ENCODE measurements around the gene MAP10.
A peak's percentile ranks its signal among the peaks of the same experiment; 100 is the strongest.

Gene MAP10, protein sequence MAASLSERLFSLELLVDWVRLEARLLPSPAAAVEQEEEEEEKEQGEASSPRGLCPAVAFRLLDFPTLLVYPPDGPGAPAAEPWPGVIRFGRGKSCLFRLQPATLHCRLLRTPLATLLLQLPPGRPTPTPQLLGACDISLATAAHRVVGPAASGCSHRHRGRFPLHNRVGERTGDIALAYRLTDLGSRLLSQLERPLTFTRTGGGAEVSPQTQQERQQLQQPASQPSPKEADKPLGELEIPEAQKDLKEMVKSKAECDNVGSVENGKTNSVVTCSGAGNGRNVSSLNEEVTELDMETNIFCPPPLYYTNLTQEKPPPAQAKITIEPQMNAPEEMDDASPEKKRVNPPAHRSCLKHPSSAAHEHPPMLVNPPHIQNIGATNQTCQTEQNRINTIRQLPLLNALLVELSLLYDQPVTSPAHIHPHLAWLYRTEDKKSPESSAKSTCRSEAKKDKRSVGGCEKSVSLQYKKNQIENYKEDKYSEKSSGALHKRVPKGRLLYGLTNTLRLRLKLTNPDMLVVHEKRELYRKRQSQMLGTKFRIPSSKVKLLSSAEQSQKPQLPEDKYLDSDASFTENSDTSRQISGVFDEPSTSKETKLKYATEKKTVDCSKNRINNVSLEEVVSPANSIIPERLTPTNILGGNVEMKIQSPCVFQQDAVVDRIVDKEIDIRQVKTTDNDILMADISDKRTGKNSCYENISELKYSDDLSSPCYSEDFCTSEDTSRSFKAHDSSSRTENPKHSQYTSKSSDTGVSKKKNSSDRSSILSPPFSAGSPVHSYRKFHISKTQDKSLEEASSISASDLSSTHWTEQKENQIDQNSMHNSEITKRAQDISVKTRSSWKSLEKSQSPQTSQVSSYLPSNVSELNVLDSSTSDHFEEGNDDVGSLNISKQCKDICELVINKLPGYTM

DNA sequence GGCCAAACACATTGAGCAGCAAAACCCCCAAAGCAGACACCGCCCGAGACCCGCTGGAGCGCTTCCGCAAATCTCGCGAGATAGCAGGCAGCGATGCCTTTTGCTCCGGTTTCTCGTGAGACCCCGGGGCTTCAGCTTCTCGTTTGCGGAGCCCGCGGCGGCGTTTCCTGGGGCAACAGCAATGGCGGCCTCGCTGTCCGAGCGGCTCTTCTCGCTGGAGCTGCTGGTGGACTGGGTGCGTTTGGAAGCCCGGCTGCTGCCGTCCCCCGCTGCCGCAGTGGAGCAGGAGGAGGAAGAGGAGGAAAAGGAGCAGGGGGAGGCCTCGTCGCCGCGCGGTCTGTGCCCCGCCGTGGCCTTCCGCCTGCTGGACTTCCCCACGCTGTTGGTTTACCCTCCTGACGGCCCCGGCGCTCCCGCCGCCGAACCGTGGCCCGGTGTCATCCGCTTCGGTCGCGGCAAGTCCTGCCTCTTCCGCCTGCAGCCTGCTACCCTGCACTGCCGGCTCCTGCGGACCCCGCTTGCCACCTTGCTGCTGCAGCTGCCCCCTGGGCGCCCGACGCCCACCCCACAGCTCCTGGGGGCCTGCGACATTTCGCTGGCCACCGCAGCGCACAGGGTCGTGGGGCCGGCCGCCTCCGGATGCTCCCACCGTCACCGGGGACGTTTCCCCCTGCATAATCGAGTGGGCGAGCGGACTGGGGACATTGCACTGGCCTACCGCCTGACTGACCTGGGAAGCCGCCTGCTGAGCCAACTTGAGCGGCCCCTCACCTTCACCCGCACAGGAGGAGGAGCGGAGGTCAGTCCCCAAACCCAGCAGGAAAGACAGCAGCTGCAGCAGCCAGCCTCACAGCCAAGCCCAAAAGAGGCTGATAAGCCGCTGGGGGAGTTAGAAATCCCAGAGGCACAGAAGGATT lies at the start of gene MAP10:
Gene MAP10, plus strand, starts transcription at position 148 of the 917 bp plus-strand sequence. Its CDS starts 34 bp downstream, at position 182.
- no peak within 1 kb of the TSS for H3K27ac ChIP-seq

DNA sequence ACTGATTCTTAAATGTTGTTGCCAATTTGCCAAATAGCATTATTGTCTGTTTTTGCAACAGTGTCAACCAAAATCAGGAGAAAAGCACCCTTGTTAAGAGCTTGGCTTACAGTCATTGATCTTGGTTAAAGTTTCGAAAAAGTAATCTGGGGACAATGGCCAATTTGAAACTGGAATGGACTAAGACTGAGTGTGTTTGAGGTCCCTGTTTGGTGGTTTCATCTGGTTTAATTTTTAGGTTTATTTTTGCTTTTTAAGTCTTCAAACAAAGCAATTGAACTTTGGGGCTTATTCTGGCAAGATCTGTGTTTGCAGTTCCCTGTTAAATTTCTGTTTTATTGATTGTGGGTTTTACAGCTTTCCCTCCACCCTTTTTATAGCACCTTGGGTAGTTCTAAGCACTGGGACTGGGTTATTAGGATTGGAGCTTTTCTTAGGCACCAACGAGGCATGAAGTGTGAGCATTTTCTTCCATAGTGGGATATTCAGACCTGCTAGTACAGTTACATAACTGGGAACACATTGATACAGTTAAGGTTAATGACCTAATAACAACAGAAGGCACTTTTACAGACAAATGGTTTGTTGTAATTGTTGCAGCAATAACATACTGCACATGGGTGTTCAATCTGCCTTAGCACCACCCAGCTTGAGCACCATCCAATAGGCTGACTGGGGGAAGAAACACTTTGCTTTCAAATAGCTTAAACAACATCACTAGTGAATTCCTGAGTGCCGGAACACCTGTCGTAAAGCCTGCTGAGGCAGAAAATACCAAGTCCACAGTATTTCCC lies 40.6 kb upstream of the MAP10 start:
- peak overlapping the region; percentile 66 for H3K27ac ChIP-seq
- no peak for TF ChIP-seq ZFX (IDR thresholded peaks at IDR 0.05; ENCODE audit: borderline replicate concordance)
- TF ChIP-seq, protein P1, sequence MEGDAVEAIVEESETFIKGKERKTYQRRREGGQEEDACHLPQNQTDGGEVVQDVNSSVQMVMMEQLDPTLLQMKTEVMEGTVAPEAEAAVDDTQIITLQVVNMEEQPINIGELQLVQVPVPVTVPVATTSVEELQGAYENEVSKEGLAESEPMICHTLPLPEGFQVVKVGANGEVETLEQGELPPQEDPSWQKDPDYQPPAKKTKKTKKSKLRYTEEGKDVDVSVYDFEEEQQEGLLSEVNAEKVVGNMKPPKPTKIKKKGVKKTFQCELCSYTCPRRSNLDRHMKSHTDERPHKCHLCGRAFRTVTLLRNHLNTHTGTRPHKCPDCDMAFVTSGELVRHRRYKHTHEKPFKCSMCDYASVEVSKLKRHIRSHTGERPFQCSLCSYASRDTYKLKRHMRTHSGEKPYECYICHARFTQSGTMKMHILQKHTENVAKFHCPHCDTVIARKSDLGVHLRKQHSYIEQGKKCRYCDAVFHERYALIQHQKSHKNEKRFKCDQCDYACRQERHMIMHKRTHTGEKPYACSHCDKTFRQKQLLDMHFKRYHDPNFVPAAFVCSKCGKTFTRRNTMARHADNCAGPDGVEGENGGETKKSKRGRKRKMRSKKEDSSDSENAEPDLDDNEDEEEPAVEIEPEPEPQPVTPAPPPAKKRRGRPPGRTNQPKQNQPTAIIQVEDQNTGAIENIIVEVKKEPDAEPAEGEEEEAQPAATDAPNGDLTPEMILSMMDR (IDR thresholded peaks at IDR 0.05): no peak

More for the DNA sequence above, at the start of gene MAP10:
- no peak for TF ChIP-seq ZFX (IDR thresholded peaks at IDR 0.05; ENCODE audit: borderline replicate concordance)
- TF ChIP-seq, protein P1 (IDR thresholded peaks at IDR 0.05): no peak

DNA sequence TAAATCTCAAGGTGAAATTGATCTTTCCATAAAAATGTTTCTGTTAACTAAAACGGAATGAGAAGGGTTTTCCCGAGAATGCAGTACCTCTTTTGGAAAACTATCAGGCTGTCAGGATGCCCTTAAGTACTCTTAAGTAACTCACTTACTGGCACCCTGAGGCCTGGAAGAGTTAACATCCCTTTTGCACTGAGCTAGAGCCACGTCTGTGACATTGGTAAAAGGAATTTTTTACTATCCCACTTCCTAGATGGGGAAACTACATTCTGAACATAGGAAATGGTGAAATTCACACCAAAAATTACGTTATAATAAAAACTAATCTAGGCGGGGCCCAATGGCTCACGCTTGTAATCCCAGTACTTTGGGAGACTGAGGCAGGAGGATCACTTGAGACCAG lies 39.7 kb upstream of the MAP10 start:
- H3K27ac ChIP-seq: peak overlapping the region; percentile 66
- TF ChIP-seq ZFX (IDR thresholded peaks at IDR 0.05; ENCODE audit: borderline replicate concordance): no peak
- TF ChIP-seq, protein P1 (IDR thresholded peaks at IDR 0.05): no peak

DNA sequence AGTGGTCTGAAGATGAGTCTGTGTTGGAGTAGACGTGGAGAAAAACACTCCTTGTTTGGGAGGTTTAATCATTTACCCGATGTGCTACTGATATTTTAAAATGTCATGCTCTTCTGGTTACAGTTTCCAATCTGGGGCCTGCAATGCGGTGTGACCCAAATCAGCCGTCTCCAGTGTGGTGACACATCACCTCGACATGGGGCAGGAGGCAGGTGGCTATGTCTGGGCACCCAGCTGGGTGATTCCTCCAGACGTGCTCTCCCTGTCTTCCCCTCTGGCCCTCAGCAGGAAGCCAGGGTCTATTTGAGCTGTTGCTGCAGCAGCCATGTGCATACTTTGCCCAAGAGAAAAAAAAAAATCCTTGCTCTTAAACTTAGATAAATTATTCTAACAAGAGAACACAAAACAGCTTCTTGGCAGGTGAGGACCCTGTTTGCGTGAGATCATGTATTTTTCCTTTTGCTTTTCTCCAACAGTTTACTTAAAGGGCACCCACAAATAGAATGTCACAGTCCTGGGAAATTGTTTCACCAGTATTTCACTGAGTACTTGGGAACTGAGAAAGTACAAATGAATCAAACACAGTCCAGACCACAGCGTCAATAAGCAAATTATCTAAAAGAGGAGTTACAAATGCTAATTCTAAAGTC lies 38.9 kb upstream of the MAP10 start:
- TF ChIP-seq, protein P1 (IDR thresholded peaks at IDR 0.05): no peak
- TF ChIP-seq ZFX (IDR thresholded peaks at IDR 0.05; ENCODE audit: borderline replicate concordance): no peak

DNA sequence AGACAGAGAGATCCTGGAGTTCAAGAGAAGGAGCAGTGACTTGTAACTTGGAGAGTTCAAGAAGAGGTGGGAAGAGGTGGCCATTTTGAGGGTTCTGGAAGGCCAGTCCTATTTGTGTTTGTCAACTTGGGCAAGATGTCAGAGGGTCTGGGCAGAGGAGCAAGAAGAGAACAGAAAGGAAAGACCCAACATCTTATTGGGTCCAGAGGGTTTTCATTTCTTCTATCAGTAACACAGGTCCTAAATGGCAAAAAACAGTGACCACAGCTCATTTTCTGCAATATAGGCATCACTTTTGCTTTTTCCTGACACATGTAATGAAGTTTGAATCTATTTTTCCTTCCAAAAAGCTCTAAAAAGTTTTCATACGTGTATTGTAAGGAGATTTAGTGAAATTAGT lies 38.3 kb upstream of the MAP10 start:
- H3K27ac ChIP-seq: peak overlapping the region; percentile 7
- TF ChIP-seq ZFX (IDR thresholded peaks at IDR 0.05; ENCODE audit: borderline replicate concordance): no peak
- TF ChIP-seq, protein P1 (IDR thresholded peaks at IDR 0.05): no peak

More for the DNA sequence above, 38.9 kb upstream of the MAP10 start:
- peak overlapping the region; percentile 7 for H3K27ac ChIP-seq

Measured in 22Rv1 (cell line).